NB4 (cell line): Measurements from ENCODE around the gene CAMK2B.

Experiments used
- POLR2A ChIP-seq: IDR thresholded peaks from 2 replicates; pipeline ENCODE4 v1.6.1; 2011; ENCODE audit warnings: mild to moderate bottlenecking; ENCODE audit not compliant: insufficient read length; ENCODE audit errors: extremely low read depth
- TF ChIP-seq, protein P1 (sequence below): IDR thresholded peaks from 2 replicates; pipeline ENCODE4 v1.6.1; 2011; ENCODE audit warnings: low read depth, low read length
- TF ChIP-seq, protein P2 (sequence below): IDR thresholded peaks from one replicate; pipeline ENCODE4 v1.5.1; 2012; ENCODE audit warnings: low read depth, low read length

DNA sequence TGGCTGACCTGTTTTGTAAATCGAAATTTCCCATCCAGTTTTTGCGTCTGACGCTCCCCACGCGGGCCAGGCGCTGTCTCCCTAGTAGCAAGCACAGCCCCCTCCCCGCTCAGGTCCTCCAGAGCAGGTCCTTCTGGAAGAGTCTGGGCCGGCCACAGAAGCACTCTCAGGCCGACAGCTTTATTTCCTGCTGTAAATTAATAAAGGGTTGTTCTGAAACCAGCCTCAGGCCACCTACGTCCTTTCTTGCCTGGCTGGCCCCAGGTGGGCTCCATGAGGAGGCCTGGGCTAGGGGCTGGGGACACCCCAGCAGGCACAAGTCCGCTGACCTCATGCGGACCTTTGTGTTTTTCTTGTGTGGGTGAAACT lies 35.2 kb downstream of the CAMK2B start:
- TF ChIP-seq, protein P1, sequence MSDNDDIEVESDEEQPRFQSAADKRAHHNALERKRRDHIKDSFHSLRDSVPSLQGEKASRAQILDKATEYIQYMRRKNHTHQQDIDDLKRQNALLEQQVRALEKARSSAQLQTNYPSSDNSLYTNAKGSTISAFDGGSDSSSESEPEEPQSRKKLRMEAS = no peak
- TF ChIP-seq, protein P2, sequence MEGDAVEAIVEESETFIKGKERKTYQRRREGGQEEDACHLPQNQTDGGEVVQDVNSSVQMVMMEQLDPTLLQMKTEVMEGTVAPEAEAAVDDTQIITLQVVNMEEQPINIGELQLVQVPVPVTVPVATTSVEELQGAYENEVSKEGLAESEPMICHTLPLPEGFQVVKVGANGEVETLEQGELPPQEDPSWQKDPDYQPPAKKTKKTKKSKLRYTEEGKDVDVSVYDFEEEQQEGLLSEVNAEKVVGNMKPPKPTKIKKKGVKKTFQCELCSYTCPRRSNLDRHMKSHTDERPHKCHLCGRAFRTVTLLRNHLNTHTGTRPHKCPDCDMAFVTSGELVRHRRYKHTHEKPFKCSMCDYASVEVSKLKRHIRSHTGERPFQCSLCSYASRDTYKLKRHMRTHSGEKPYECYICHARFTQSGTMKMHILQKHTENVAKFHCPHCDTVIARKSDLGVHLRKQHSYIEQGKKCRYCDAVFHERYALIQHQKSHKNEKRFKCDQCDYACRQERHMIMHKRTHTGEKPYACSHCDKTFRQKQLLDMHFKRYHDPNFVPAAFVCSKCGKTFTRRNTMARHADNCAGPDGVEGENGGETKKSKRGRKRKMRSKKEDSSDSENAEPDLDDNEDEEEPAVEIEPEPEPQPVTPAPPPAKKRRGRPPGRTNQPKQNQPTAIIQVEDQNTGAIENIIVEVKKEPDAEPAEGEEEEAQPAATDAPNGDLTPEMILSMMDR = no peak
- TF ChIP-seq POLR2A = no peak
